Measurements from ENCODE around the gene ANAPC4. TPM values are rescaled to one million over a fixed set of nuclear protein-coding genes. Genes with fewer than 3 reads are reported as not detected.

The ANAPC4 gene
- polyA plus RNA-seq, 1 donor (not counting 4 experiments of a cell fraction or from before 2014, with no cell fraction given), result 26.9 TPM

DNA sequence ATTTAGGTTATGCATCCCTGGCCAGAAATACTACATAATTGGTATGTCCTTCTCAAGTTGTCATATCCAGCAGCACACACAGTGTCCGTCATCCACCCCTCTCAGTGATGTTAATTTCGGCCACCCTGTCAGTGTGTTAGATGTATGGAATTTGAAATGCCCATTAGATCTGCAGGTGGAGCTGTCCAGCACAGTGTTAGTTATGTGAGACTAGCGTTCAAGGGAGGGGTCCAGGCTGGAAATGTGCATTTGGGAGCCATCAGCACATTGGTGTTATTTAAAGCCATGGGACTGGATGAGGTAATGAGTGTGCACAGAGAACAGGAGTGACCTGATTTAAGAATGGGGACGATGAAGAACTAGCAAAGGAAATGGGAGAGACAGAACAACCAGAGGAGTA, 22.4 kb downstream of the ANAPC4 start:
- Histone ChIP-seq H3K9me1 (ENCODE audit: control insufficient read depth, extremely low read depth, insufficient read depth, low read length) (no peaks in the 10 kb centered on the region), H2AFZ (ENCODE audit: control insufficient read depth, low read length) (no peak overlapping the region), H3K4me1 (ENCODE audit: control insufficient read depth, extremely low read depth, insufficient read depth, low read length) (no peaks in the 10 kb centered on the region), H3K9me3 (ENCODE audit: control insufficient read depth, low read depth, low read length) (no peaks in the 10 kb centered on the region), H3K79me2 (ENCODE audit: control insufficient read depth, insufficient read depth, low read length) (no peaks in the 10 kb centered on the region), H4K20me1 (ENCODE audit: control insufficient read depth, extremely low read depth, insufficient read depth, low read length) (no peaks in the 10 kb centered on the region), H3K27me3 (ENCODE audit: control insufficient read depth, extremely low read depth, insufficient read depth, low read length) (no peaks in the 10 kb centered on the region), H3K4me2 (ENCODE audit: control insufficient read depth, extremely low read depth, insufficient read depth, low read depth, low read length) (no peak overlapping the region), H3K36me3 (ENCODE audit: control insufficient read depth in 2 of 2, extremely low read depth in 1 of 2, insufficient read depth in 2 of 2, low read length in 2 of 2) (peaks cover 0 to 14% of the 10 kb centered on the region in 2 experiments), H3K4me3 (ENCODE audit: control insufficient read depth in 2 of 3, extremely low read depth in 1 of 3, insufficient read depth in 2 of 3, low read depth in 1 of 3, low read length in 3 of 3) (no peak overlapping the region), H3K27ac (ENCODE audit: control insufficient read depth, insufficient read depth, low read length) (no peak overlapping the region), H3K9ac (ENCODE audit: control insufficient read depth, extremely low read depth, insufficient read depth, low read length) (no peak overlapping the region)
- dilution Hi-C loops (cut with MboI; ENCODE audit: extremely low pct_ligation_motif_present, low sequenced_read_pairs), result no loop called here
- DNase-seq (ENCODE audit: low read depth, low spot score) (no peak), FAIRE-seq (no peak)
- TF ChIP-seq EZH2 (IDR thresholded peaks at IDR 0.05; ENCODE audit: low read length), result no peak
- TF ChIP-seq, protein P1, sequence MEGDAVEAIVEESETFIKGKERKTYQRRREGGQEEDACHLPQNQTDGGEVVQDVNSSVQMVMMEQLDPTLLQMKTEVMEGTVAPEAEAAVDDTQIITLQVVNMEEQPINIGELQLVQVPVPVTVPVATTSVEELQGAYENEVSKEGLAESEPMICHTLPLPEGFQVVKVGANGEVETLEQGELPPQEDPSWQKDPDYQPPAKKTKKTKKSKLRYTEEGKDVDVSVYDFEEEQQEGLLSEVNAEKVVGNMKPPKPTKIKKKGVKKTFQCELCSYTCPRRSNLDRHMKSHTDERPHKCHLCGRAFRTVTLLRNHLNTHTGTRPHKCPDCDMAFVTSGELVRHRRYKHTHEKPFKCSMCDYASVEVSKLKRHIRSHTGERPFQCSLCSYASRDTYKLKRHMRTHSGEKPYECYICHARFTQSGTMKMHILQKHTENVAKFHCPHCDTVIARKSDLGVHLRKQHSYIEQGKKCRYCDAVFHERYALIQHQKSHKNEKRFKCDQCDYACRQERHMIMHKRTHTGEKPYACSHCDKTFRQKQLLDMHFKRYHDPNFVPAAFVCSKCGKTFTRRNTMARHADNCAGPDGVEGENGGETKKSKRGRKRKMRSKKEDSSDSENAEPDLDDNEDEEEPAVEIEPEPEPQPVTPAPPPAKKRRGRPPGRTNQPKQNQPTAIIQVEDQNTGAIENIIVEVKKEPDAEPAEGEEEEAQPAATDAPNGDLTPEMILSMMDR (optimal IDR thresholded peaks at IDR 0.05 in 1 of 3, IDR thresholded peaks at IDR 0.05 in 1 of 3, conservative IDR thresholded peaks at IDR 0.05 in 1 of 3; ENCODE audit: extremely low read depth in 1 of 3, insufficient read depth in 2 of 3, low read length in 3 of 3), result no peak

DNA sequence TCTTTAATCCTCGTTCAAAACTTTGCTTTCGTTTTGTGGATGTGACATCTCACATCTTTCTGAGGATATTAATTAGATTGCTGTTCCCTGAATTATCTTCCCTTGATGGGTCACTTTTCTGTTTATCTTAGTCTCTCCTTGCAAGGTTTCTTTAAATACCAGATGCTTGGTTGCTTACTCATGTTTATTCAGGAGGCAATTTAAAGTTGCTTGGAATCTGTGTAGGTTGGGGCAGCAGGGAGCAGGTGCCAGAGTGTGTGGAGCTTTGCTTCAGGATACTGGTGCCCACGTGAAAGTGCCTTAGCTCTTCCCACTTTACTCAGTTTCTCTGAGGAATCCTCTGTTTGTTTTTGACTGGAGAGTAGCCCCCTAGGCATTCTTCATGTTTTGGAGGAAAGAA, 24.0 kb downstream of the ANAPC4 start:
- TF ChIP-seq EZH2 (IDR thresholded peaks at IDR 0.05; ENCODE audit: low read length), result no peak
- TF ChIP-seq, protein P1 (optimal IDR thresholded peaks at IDR 0.05 in 1 of 3, IDR thresholded peaks at IDR 0.05 in 1 of 3, conservative IDR thresholded peaks at IDR 0.05 in 1 of 3; ENCODE audit: extremely low read depth in 1 of 3, insufficient read depth in 2 of 3, low read length in 3 of 3), result no peak
- Histone ChIP-seq H3K9me1 (ENCODE audit: control insufficient read depth, extremely low read depth, insufficient read depth, low read length) (no peaks in the 10 kb centered on the region), H3K9ac (ENCODE audit: control insufficient read depth, extremely low read depth, insufficient read depth, low read length) (no peak overlapping the region), H2AFZ (ENCODE audit: control insufficient read depth, low read length) (no peak overlapping the region), H3K27me3 (ENCODE audit: control insufficient read depth, extremely low read depth, insufficient read depth, low read length) (no peaks in the 10 kb centered on the region), H3K4me2 (ENCODE audit: control insufficient read depth, extremely low read depth, insufficient read depth, low read depth, low read length) (no peak overlapping the region), H3K36me3 (ENCODE audit: control insufficient read depth in 2 of 2, extremely low read depth in 1 of 2, insufficient read depth in 2 of 2, low read length in 2 of 2) (peaks cover 0 to 14% of the 10 kb centered on the region in 2 experiments), H4K20me1 (ENCODE audit: control insufficient read depth, extremely low read depth, insufficient read depth, low read length) (no peaks in the 10 kb centered on the region), H3K27ac (ENCODE audit: control insufficient read depth, insufficient read depth, low read length) (no peak overlapping the region), H3K4me1 (ENCODE audit: control insufficient read depth, extremely low read depth, insufficient read depth, low read length) (no peaks in the 10 kb centered on the region), H3K79me2 (ENCODE audit: control insufficient read depth, insufficient read depth, low read length) (no peaks in the 10 kb centered on the region), H3K4me3 (ENCODE audit: control insufficient read depth in 2 of 3, extremely low read depth in 1 of 3, insufficient read depth in 2 of 3, low read depth in 1 of 3, low read length in 3 of 3) (no peak overlapping the region), H3K9me3 (ENCODE audit: control insufficient read depth, low read depth, low read length) (no peaks in the 10 kb centered on the region)
- dilution Hi-C loops (cut with MboI; ENCODE audit: extremely low pct_ligation_motif_present, low sequenced_read_pairs), result no loop called here
- DNase-seq (ENCODE audit: low read depth, low spot score) (no peak), FAIRE-seq (no peak)

Measured in keratinocyte (primary cell).